Prostate gland (tissue), 2 donors: ENCODE data around the gene ZNF273. TPM values are rescaled to one million over a fixed set of nuclear protein-coding genes. Genes with fewer than 3 reads are reported as not detected.

Experiments used
- DNase-seq: peaks from one replicate; pipeline ENCODE4 v3.0.0-alpha.2; 2019; ENCODE audit warnings: low spot score
- H3K27ac ChIP-seq, 2 donors: fragments of 200-600 bp; sonication (generic); 2 replicates each; pipeline ENCODE4 v1.5.1; 2017 to 2019
- H3K27me3 ChIP-seq: fragments of 200-600 bp; sonication (generic); replicated peaks from 2 replicates; pipeline ENCODE4 v1.5.1; 2019; ENCODE audit not compliant: insufficient read depth
- H3K36me3 ChIP-seq, 2 donors: fragments of 200-600 bp; sonication (generic); 1 replicate in 1 of 2; 2 replicates in 1 of 2; pipeline versions ENCODE4 v1.5.1 to v1.8.1; 2017 to 2019
- H3K4me1 ChIP-seq: fragments of 200-600 bp; sonication (generic); replicated peaks from 2 replicates; pipeline ENCODE4 v1.5.1; 2019
- H3K4me3 ChIP-seq, 2 donors: fragments of 200-600 bp; sonication (generic); 2 replicates each; pipeline ENCODE4 v1.5.1; 2017 to 2019
- H3K9me3 ChIP-seq: fragments of 200-600 bp; sonication (generic); 2 replicates; pipeline ENCODE4 v1.5.1; 2017
- CTCF ChIP-seq, 4 experiments: fragments of 200-600 bp in 2 of 4; fragments of 450-650 bp in 2 of 4; sonication (generic) in 2 of 4; IDR thresholded peaks; 1 replicate in 3 of 4; 2 replicates in 1 of 4; pipeline ENCODE4 v1.5.1; 2016 to 2019; ENCODE audit warnings: antibody characterized with exemption in 4 of 4, mild to moderate bottlenecking in 2 of 4, moderate library complexity in 2 of 4
- POLR2A ChIP-seq: fragments of 450-650 bp; IDR thresholded peaks from one replicate; pipeline ENCODE4 v1.6.1; 2016; ENCODE audit warnings: antibody characterized with exemption, mild to moderate bottlenecking
- POLR2AphosphoS5 ChIP-seq: sonication (generic); formaldehyde crosslinking; IDR thresholded peaks from one replicate; pipeline ENCODE4 v1.6.1; 2017; ENCODE audit warnings: antibody characterized with exemption
- WGBS: methylation state at CpG from one replicate; pipeline ENCODE4 v1.1.5; 2018; 5-methylcytosine and 5-hydroxymethylcytosine counted together
- intact Hi-C: fragments of 100-400 bp; cut with DNase I; formaldehyde crosslinking; loops from one replicate; pipeline ENCODE4 v1.14.2; 2022
- total RNA-seq, 2 donors: library from RNA; depleted of rRNA; stranded (reverse); fragments of >200 nt; gene quantifications; one replicate each; pipeline ENCODE4 v1.1.0, GENCODE V29; 2016

The ZNF273 gene
- total RNA-seq, 2 donors from 2014 or later: 9.7 to 11.5 TPM

GRCh38 chr7:64885520-64886240 lies 17.4 kb upstream of the ZNF273 start:
- H3K4me3 ChIP-seq: no peak overlapping the region
- H3K4me1 ChIP-seq: no peaks in the 10 kb centered on the region
- H3K36me3 ChIP-seq: no peaks in the 10 kb centered on the region
- no peak overlapping the region for H3K27ac ChIP-seq
- no peak for TF ChIP-seq POLR2A
- no peak for TF ChIP-seq CTCF (IDR thresholded peaks at IDR 0.05)
- TF ChIP-seq POLR2AphosphoS5: no peak
- no peaks in the 10 kb centered on the region for H3K9me3 ChIP-seq
- H3K27me3 ChIP-seq: no peaks in the 10 kb centered on the region
- no peak for DNase-seq
- intact Hi-C loops: no loop called here
- 91% methylated on average over 5 of the region's 5 CpGs for WGBS

GRCh38 chr7:64886956-64887545 lies 16.0 kb upstream of the ZNF273 start:
- no peak for DNase-seq
- intact Hi-C loops: no loop called here
- WGBS: 85% methylated on average over 4 of the region's 4 CpGs

GRCh38 chr7:64887756-64888508 lies 15.1 kb upstream of the ZNF273 start:
- no peak overlapping the region for H3K4me3 ChIP-seq
- no peak for DNase-seq
- WGBS: 46% methylated on average over 13 of the region's 13 CpGs
- no peak overlapping the region for H3K27ac ChIP-seq
- TF ChIP-seq POLR2A: no peak
- TF ChIP-seq CTCF (IDR thresholded peaks at IDR 0.05): no peak
- no peak for TF ChIP-seq POLR2AphosphoS5
- H3K9me3 ChIP-seq: no peaks in the 10 kb centered on the region
- intact Hi-C loops: no loop called here
- H3K4me1 ChIP-seq: no peaks in the 10 kb centered on the region
- no peaks in the 10 kb centered on the region for H3K27me3 ChIP-seq
- no peaks in the 10 kb centered on the region for H3K36me3 ChIP-seq

More at GRCh38 chr7:64886956-64887545, 16.0 kb upstream of the ZNF273 start:
- Histone ChIP-seq H3K4me3 (no peak overlapping the region), H3K27me3 (no peaks in the 10 kb centered on the region), H3K36me3 (no peaks in the 10 kb centered on the region), H3K4me1 (no peaks in the 10 kb centered on the region), H3K27ac (no peak overlapping the region), H3K9me3 (no peaks in the 10 kb centered on the region)
- no peak for TF ChIP-seq POLR2A
- no peak for TF ChIP-seq POLR2AphosphoS5
- TF ChIP-seq CTCF (IDR thresholded peaks at IDR 0.05): no peak

- Histone ChIP-seq H3K36me3 (no peaks in the 10 kb centered on the region), H3K27ac (no peak overlapping the region), H3K27me3 (no peaks in the 10 kb centered on the region), H3K4me1 (no peaks in the 10 kb centered on the region), H3K9me3 (no peaks in the 10 kb centered on the region), H3K4me3 (peak overlapping the region; percentile 22 to 31)
- no peak for DNase-seq
- TF ChIP-seq POLR2AphosphoS5 (no peak), CTCF (IDR thresholded peaks at IDR 0.05) (no peak), POLR2A (no peak)
- intact Hi-C loops: no loop called here
- WGBS: 34% methylated on average over 16 of the region's 17 CpGs
Observed at GRCh38 chr7:64888561-64888900, 14.5 kb upstream of the ZNF273 start.
